Measurements from ENCODE around the gene TMEM258. TPM values are rescaled to one million over a fixed set of nuclear protein-coding genes. Genes with fewer than 3 reads are reported as not detected.

The TMEM258 gene
- total and polyA plus RNA-seq, 10 of the 15 experiments (the other 5 are each of a cell fraction or from before 2014, with no cell fraction given): 160 to 840 (median 326) TPM

DNA sequence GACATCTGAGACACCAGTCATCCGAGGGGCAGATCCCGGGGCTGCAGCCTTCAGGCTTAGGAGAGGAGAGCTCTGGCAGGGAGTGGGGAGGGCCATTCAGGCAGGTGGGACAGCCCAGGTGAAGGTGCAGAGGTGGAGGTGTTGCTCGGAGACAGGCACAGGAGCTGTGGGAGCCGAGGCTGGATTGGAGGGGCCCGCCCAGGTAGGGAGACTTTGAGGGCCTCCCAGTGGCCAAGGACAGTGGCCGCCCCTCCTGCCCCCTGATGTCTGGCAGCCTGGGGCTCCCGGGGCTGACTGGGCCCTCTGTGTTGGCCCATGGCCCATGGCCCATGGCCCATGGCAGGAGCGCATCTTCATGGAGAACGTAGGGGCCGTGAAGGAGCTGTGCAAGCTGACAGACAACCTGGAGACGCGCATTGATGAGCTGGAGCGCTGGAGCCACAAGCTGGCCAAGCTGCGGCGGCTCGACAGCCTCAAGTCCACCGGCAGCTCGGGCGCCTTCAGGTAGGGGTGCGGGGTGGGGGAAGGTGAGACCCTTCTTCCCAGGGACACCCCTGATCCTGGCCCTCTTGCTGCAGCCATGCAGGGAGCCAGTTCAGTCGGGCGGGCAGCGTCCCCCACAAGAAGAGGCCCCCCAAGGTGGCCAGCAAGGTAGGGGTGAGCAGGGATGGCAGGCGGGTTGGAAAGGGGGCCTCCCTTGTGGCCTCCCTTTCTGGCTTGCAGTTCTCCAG, 13.3 kb downstream of the TMEM258 start (continued):
- TF ChIP-seq, protein P1, sequence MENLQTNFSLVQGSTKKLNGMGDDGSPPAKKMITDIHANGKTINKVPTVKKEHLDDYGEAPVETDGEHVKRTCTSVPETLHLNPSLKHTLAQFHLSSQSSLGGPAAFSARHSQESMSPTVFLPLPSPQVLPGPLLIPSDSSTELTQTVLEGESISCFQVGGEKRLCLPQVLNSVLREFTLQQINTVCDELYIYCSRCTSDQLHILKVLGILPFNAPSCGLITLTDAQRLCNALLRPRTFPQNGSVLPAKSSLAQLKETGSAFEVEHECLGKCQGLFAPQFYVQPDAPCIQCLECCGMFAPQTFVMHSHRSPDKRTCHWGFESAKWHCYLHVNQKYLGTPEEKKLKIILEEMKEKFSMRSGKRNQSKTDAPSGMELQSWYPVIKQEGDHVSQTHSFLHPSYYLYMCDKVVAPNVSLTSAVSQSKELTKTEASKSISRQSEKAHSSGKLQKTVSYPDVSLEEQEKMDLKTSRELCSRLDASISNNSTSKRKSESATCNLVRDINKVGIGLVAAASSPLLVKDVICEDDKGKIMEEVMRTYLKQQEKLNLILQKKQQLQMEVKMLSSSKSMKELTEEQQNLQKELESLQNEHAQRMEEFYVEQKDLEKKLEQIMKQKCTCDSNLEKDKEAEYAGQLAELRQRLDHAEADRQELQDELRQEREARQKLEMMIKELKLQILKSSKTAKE (IDR thresholded peaks at IDR 0.05; ENCODE audit: low read depth, poor library complexity, severe bottlenecking): no peak
- TF ChIP-seq BCL11A (IDR thresholded peaks at IDR 0.05; ENCODE audit: low read depth, low read length): no peak
- no peak for TF ChIP-seq FOXM1 (IDR thresholded peaks at IDR 0.05; ENCODE audit: low read depth, low read length)
- no peak for TF ChIP-seq ASH2L (IDR thresholded peaks at IDR 0.05; ENCODE audit: borderline replicate concordance, low read depth)
- no peak for TF ChIP-seq MEF2B (IDR thresholded peaks at IDR 0.05; ENCODE audit: partially characterized antibody, poor library complexity, severe bottlenecking)
- no peak for TF ChIP-seq YBX1 (IDR thresholded peaks at IDR 0.05)
- TF ChIP-seq SPI1 (IDR thresholded peaks at IDR 0.05; ENCODE audit: borderline replicate concordance, insufficient read depth, low read depth, low read length): no peak
- TF ChIP-seq SMAD1 (IDR thresholded peaks at IDR 0.05; ENCODE audit: low read depth, partially characterized antibody): no peak
- TF ChIP-seq, protein P2, sequence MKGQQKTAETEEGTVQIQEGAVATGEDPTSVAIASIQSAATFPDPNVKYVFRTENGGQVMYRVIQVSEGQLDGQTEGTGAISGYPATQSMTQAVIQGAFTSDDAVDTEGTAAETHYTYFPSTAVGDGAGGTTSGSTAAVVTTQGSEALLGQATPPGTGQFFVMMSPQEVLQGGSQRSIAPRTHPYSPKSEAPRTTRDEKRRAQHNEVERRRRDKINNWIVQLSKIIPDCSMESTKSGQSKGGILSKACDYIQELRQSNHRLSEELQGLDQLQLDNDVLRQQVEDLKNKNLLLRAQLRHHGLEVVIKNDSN (IDR thresholded peaks at IDR 0.05; ENCODE audit: borderline replicate concordance, extremely low read length, insufficient read depth, low read depth, low read length): no peak

Measured in GM12878 (cell line).